ENCODE data around the gene PRKG1. TPM values are rescaled to one million over a fixed set of nuclear protein-coding genes. Genes with fewer than 3 reads are reported as not detected.

The PRKG1 gene
- total RNA-seq, 1 donor from 2014 or later, result 50.2 TPM

DNA sequence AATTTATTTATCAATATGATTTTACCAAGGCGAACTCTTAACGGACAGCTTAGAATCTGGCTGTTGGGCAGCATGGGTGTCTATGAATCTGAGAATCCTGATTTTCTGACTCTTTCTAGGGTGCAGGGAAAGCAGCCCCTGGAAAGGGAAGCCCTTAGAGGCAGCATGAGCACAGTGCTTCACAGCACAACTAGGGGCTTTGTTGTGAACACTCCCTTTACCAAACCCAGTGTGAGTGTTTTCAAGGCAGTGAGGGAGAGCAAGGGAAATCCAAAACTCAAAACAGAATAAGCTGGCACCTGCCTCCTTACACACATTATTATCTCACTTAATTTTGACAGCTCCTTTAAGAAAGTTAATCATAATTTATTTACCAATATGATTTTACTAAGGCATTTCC is 741.4 kb downstream of the PRKG1 start:
- H3K9me3 ChIP-seq, result no peaks in the 10 kb centered on the region
- no peak overlapping the region for H3K4me3 ChIP-seq
- intact Hi-C loops (cut with DNase I), result no loop called here
- peaks cover 0 to 13% of the 10 kb centered on the region in 2 donors for H3K4me1 ChIP-seq
- H3K27me3 ChIP-seq, result no peaks in the 10 kb centered on the region
- DNase-seq (ENCODE audit: low spot score in 2 of 2), result no peak
- H3K36me3 ChIP-seq, result no peaks in the 10 kb centered on the region
- TF ChIP-seq, protein P1, sequence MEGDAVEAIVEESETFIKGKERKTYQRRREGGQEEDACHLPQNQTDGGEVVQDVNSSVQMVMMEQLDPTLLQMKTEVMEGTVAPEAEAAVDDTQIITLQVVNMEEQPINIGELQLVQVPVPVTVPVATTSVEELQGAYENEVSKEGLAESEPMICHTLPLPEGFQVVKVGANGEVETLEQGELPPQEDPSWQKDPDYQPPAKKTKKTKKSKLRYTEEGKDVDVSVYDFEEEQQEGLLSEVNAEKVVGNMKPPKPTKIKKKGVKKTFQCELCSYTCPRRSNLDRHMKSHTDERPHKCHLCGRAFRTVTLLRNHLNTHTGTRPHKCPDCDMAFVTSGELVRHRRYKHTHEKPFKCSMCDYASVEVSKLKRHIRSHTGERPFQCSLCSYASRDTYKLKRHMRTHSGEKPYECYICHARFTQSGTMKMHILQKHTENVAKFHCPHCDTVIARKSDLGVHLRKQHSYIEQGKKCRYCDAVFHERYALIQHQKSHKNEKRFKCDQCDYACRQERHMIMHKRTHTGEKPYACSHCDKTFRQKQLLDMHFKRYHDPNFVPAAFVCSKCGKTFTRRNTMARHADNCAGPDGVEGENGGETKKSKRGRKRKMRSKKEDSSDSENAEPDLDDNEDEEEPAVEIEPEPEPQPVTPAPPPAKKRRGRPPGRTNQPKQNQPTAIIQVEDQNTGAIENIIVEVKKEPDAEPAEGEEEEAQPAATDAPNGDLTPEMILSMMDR (IDR thresholded peaks at IDR 0.05), result no peak
- H3K27ac ChIP-seq, result peak overlapping the region in 1 of 2 donors; percentile 28

DNA sequence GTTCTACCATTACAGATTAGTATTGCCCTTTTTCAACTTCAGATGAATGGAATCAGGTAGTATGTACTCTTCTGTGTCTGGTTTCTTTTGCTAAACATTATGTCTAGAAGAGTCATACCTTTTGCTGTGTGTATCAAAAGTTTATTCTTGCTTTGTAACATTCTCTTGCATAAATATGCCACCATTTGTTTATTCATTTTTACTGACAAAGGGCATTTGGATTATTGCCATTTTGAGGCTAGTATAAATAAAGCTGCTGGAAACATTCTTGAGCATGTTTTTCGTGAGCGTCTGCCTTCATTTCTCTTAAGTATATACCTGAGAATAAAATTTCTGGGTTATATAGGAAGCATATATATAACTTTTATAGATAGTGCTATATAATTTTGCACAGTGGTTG is 746.8 kb downstream of the PRKG1 start:
- intact Hi-C loops (cut with DNase I), result no loop called here

DNA sequence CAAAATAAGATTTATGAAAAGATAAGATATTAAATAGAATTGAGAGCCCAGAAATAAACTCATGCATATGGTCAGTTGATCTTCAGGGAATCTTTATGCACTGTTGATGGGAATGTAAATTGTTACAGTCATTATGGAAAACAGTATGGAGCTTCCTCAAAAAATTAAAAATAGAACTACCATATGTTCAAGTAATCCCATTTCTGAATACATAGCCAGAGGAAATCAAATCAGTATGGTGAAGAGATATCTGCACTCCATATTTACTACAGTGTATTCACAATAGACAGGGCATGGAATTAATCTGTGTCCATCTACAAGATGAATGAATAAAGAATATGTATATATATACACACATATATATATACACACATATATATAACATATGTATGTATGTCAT is 747.5 kb downstream of the PRKG1 start:
- no peak overlapping the region for H3K4me3 ChIP-seq
- TF ChIP-seq, protein P1 (IDR thresholded peaks at IDR 0.05), result no peak
- intact Hi-C loops (cut with DNase I), result no loop called here
- H3K4me1 ChIP-seq, result no peaks in the 10 kb centered on the region
- no peaks in the 10 kb centered on the region for H3K9me3 ChIP-seq
- no peaks in the 10 kb centered on the region for H3K36me3 ChIP-seq
- no peak overlapping the region for H3K27ac ChIP-seq
- no peak for DNase-seq (ENCODE audit: low spot score in 2 of 2)
- no peaks in the 10 kb centered on the region for H3K27me3 ChIP-seq

More for the DNA sequence above, 746.8 kb downstream of the PRKG1 start:
- H3K27me3 ChIP-seq, result no peaks in the 10 kb centered on the region
- no peak for DNase-seq (ENCODE audit: low spot score in 2 of 2)
- no peak overlapping the region for H3K27ac ChIP-seq
- no peaks in the 10 kb centered on the region for H3K9me3 ChIP-seq
- H3K4me1 ChIP-seq, result no peaks in the 10 kb centered on the region
- no peak overlapping the region for H3K4me3 ChIP-seq
- TF ChIP-seq, protein P1 (IDR thresholded peaks at IDR 0.05), result no peak
- H3K36me3 ChIP-seq, result no peaks in the 10 kb centered on the region

DNA sequence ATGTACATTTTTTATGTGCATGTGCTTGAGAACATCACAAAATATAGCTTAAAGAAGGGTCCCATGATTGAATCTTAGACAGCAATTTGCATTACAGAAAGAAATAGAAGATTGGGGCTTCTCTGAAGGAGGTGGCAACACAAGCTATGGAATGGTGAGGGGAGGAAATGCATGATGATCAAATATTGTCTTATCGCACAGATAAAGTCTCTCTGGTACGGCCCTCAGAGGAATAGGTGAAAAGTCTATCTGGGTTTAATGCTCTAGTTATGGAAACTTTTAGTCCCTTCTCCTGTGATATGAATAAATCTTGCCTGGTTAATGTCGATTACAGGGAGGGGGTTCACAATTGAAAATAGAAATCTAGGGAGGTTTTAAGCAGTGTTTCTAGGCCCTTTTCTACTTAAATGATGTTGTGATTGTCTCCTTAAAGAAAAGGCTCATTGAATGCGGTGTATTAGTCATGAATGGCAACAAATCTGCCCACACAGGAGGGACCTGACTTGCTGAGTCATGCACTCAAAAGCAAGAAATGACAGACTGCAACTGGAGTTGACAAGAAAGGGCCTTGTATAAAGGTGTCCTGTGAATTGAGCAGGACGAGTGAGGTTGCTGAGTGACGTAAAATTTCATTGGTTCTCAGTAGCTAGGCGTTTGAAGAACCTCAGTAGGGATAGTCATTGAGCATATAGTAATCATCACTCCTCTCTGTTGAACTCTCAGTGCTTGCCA is 758.5 kb downstream of the PRKG1 start:
- intact Hi-C loops (cut with DNase I), result no loop called here
- peak overlapping the region in 1 of 2 donors; percentile 31 for H3K27ac ChIP-seq

GRCh38 chr10:51834548-51834947 is 760.3 kb downstream of the PRKG1 start:
- DNase-seq (ENCODE audit: low spot score in 2 of 2), result no peak
- TF ChIP-seq, protein P1 (IDR thresholded peaks at IDR 0.05), result no peak
- no peaks in the 10 kb centered on the region for H3K36me3 ChIP-seq
- H3K9me3 ChIP-seq, result peaks cover 0 to 10% of the 10 kb centered on the region in 2 donors
- peak overlapping the region in 1 of 2 donors; percentile 13 for H3K27ac ChIP-seq
- H3K27me3 ChIP-seq, result no peaks in the 10 kb centered on the region
- no peak overlapping the region for H3K4me3 ChIP-seq
- peaks cover 5 to 10% of the 10 kb centered on the region in 2 donors for H3K4me1 ChIP-seq
- intact Hi-C loops (cut with DNase I), result no loop called here

More for the DNA sequence above, 758.5 kb downstream of the PRKG1 start:
- DNase-seq (ENCODE audit: low spot score in 2 of 2), result peak in 1 of 2 donors; percentile 72
- Histone ChIP-seq H3K36me3 (no peaks in the 10 kb centered on the region), H3K9me3 (peaks cover 0 to 10% of the 10 kb centered on the region in 2 donors), H3K27me3 (no peaks in the 10 kb centered on the region), H3K4me3 (no peak overlapping the region), H3K4me1 (peaks cover 5 to 8% of the 10 kb centered on the region in 2 donors)
- TF ChIP-seq, protein P1 (IDR thresholded peaks at IDR 0.05), result no peak
